Measurements from ENCODE around the gene DAPK1. TPM values are rescaled to one million over a fixed set of nuclear protein-coding genes. Genes with fewer than 3 reads are reported as not detected.

Gene DAPK1
- total and polyA plus RNA-seq, 2 donors (not counting 3 experiments of a cell fraction or from before 2014, with no cell fraction given), result 58.9 to 119 TPM

DNA sequence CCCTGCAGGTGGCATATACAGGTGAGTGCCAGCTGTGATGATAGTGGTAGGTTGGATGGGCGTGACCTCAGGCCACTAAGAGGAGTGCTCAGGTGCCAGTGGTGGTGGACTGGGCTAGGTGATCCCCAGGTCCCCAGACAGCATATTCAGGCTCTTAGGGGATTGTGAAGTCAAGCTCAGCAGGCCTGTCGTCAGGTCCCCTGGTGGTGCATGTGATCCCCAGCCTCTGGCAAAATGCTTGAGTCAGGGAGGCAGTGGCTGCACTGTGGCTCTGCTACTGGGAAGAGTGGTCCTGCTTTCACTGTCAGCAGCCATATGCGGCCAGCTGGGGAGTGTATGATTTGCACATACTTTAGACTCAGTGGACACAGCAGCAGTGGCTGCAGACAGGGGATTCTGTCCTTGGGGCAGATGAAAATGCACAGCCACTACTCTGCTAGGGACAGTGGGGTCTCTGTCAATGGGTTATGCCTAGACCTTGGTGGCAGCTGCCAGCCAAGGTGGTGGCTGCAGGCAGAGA is 196.6 kb downstream of the DAPK1 start:
- Histone ChIP-seq H3K9ac (replicated peaks; ENCODE audit: extremely low read depth, insufficient read depth, low read length) (no peak overlapping the region), H3K4me3 (replicated peaks in 1 of 3; ENCODE audit: insufficient read depth in 1 of 3, low read depth in 1 of 3, low read length in 3 of 3) (no peak overlapping the region), H2AFZ (ENCODE audit: low read depth, low read length) (no peak overlapping the region), H3K27me3 (ENCODE audit: control insufficient read depth in 2 of 2, insufficient read depth in 2 of 2, low read length in 2 of 2) (no peaks in the 10 kb centered on the region), H4K20me1 (replicated peaks; ENCODE audit: control insufficient read depth, extremely low read depth, insufficient read depth, low read length) (no peaks in the 10 kb centered on the region), H3K9me3 (replicated peaks; ENCODE audit: control insufficient read depth, insufficient read depth, low read length) (no peaks in the 10 kb centered on the region), H3K36me3 (ENCODE audit: control insufficient read depth in 2 of 2, extremely low read depth in 1 of 2, insufficient read depth in 2 of 2, low read length in 2 of 2) (peaks cover 4 to 38% of the 10 kb centered on the region in 2 experiments), H3K9me1 (replicated peaks; ENCODE audit: control insufficient read depth, extremely low read depth, insufficient read depth, low read length) (no peaks in the 10 kb centered on the region), H3K27ac (ENCODE audit: insufficient read depth, low read depth, low read length) (no peak overlapping the region), H3K79me2 (ENCODE audit: control insufficient read depth, insufficient read depth, low read length) (no peaks in the 10 kb centered on the region), H3K4me2 (ENCODE audit: insufficient read depth, low read length) (no peak overlapping the region), H3K4me1 (ENCODE audit: control insufficient read depth, extremely low read depth, insufficient read depth, low read length) (no peaks in the 10 kb centered on the region)
- POLR2A ChIA-PET, result no interaction called here
- DNase-seq (ENCODE audit: low read depth, low spot score) (no peak), FAIRE-seq (no peak)
- BruUV-seq (replicated peaks), result no TSS peak
- dilution Hi-C loops (cut with MboI; ENCODE audit: extremely low pct_ligation_motif_present, low sequenced_read_pairs), result no loop called here
- intact Hi-C loops (cut with micrococcal nuclease), result no loop called here
- TF ChIP-seq, protein P1, sequence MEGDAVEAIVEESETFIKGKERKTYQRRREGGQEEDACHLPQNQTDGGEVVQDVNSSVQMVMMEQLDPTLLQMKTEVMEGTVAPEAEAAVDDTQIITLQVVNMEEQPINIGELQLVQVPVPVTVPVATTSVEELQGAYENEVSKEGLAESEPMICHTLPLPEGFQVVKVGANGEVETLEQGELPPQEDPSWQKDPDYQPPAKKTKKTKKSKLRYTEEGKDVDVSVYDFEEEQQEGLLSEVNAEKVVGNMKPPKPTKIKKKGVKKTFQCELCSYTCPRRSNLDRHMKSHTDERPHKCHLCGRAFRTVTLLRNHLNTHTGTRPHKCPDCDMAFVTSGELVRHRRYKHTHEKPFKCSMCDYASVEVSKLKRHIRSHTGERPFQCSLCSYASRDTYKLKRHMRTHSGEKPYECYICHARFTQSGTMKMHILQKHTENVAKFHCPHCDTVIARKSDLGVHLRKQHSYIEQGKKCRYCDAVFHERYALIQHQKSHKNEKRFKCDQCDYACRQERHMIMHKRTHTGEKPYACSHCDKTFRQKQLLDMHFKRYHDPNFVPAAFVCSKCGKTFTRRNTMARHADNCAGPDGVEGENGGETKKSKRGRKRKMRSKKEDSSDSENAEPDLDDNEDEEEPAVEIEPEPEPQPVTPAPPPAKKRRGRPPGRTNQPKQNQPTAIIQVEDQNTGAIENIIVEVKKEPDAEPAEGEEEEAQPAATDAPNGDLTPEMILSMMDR (IDR thresholded peaks at IDR 0.05; ENCODE audit: extremely low read depth in 1 of 2, insufficient read depth in 1 of 2, low read depth in 1 of 2, low read length in 2 of 2), result no peak
- TF ChIP-seq EZH2 (IDR thresholded peaks at IDR 0.05; ENCODE audit: borderline replicate concordance, low read depth, low read length, severe bottlenecking), result no peak
- TF ChIP-seq, protein P2, sequence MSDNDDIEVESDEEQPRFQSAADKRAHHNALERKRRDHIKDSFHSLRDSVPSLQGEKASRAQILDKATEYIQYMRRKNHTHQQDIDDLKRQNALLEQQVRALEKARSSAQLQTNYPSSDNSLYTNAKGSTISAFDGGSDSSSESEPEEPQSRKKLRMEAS (IDR thresholded peaks at IDR 0.05; ENCODE audit: insufficient read depth, insufficient read length), result no peak
- no peak for TF ChIP-seq GATA2 (IDR thresholded peaks at IDR 0.05; ENCODE audit: insufficient read depth, insufficient read length, low read depth, low read length)
- no peak for TF ChIP-seq FOS (IDR thresholded peaks at IDR 0.05; ENCODE audit: borderline replicate concordance, insufficient read depth, low read length)
- TF ChIP-seq POLR2AphosphoS5 (IDR thresholded peaks at IDR 0.05; ENCODE audit: insufficient read depth, low read depth, low read length), result no peak
- CTCF ChIA-PET, result interaction anchor here (0.8 to 2.1 kb wide), 4 partner anchors 8 to 118 kb away, joined by 3 to 7 read pairs (median 3); partner anchors contain the start of gene CTSL
